ENCODE results near the gene FHIT.
"Not testable (repeated sequence)": the region's sequence is repeated elsewhere in the genome, so short reads cannot be mapped to it uniquely, and the experiment has no call there.

FHIT gene

DNA sequence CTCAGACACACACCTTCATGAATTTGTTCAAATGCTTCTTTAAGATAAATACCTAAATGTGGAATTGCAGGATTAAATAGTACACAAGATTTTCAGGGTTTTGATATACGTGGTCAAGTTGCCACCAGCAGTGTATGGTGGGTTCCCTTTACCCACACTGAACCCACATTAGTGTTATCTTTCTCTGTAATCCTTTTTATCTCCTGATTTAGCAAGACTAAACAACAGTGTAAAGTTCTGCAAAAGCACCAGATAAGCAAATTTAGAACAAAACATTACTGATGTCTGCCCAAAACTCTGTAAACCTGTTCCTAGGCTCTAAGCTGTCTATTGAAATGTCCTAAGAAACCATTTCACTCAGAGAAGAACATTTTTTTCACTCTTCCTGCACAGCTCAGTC lies 352.9 kb downstream of the FHIT start:
- intact Hi-C loops (cut with DNase I; ENCODE audit: low total_unique reads), result no loop called here
- no peak overlapping the region for H3K4me3 ChIP-seq
- H3K36me3 ChIP-seq, result no peaks in the 10 kb centered on the region
- no peak for TF ChIP-seq CTCF (IDR thresholded peaks at IDR 0.05)
- H3K27ac ChIP-seq, result no peak overlapping the region
- H3K9me3 ChIP-seq, result no peaks in the 10 kb centered on the region
- H3K27me3 ChIP-seq, result no peaks in the 10 kb centered on the region
- DNase-seq, result no peak
- H3K4me1 ChIP-seq, result no peaks in the 10 kb centered on the region

- intact Hi-C loops (cut with DNase I; ENCODE audit: low total_unique reads), result no loop called here
- no peak overlapping the region for H3K27ac ChIP-seq
- H3K4me1 ChIP-seq, result no peaks in the 10 kb centered on the region
- H3K4me3 ChIP-seq, result no peak overlapping the region
- H3K36me3 ChIP-seq, result no peaks in the 10 kb centered on the region
- no peaks in the 10 kb centered on the region for H3K9me3 ChIP-seq
- no peaks in the 10 kb centered on the region for H3K27me3 ChIP-seq
- TF ChIP-seq CTCF (IDR thresholded peaks at IDR 0.05), result no peak
- DNase-seq, result no peak
Observed at GRCh38 chr3:60893946-60894345, 357.3 kb downstream of the FHIT start.

GRCh38 chr3:60890226-60890625 lies 361.0 kb downstream of the FHIT start:
- no peak for TF ChIP-seq CTCF (IDR thresholded peaks at IDR 0.05)
- no peak for DNase-seq

GRCh38 chr3:60888952-60889351 lies 362.3 kb downstream of the FHIT start:
- DNase-seq; intact Hi-C loops (cut with DNase I; ENCODE audit: low total_unique reads); H3K4me3 ChIP-seq; H3K36me3 ChIP-seq; H3K4me1 ChIP-seq; H3K27me3 ChIP-seq; H3K9me3 ChIP-seq; H3K27ac ChIP-seq: not testable (repeated sequence)

More at GRCh38 chr3:60890226-60890625, 361.0 kb downstream of the FHIT start:
- Histone ChIP-seq H3K27ac (no peak overlapping the region), H3K36me3 (no peaks in the 10 kb centered on the region), H3K4me3 (no peak overlapping the region), H3K4me1 (no peaks in the 10 kb centered on the region), H3K9me3 (no peaks in the 10 kb centered on the region), H3K27me3 (no peaks in the 10 kb centered on the region)
- intact Hi-C loops (cut with DNase I; ENCODE audit: low total_unique reads), result no loop called here

- Histone ChIP-seq H3K36me3 (no peaks in the 10 kb centered on the region), H3K4me1 (no peaks in the 10 kb centered on the region), H3K9me3 (no peaks in the 10 kb centered on the region), H3K27ac (no peak overlapping the region), H3K27me3 (no peaks in the 10 kb centered on the region), H3K4me3 (no peak overlapping the region)
- intact Hi-C loops (cut with DNase I; ENCODE audit: low total_unique reads), result no loop called here
- no peak for DNase-seq
- TF ChIP-seq CTCF (IDR thresholded peaks at IDR 0.05), result no peak
Observed at GRCh38 chr3:60887574-60887973, 363.7 kb downstream of the FHIT start.

GRCh38 chr3:60886518-60886917 lies 364.7 kb downstream of the FHIT start:
- Histone ChIP-seq H3K4me3 (no peak overlapping the region), H3K9me3 (no peaks in the 10 kb centered on the region), H3K27ac (no peak overlapping the region), H3K27me3 (no peaks in the 10 kb centered on the region), H3K36me3 (no peaks in the 10 kb centered on the region), H3K4me1 (no peaks in the 10 kb centered on the region)
- TF ChIP-seq CTCF (IDR thresholded peaks at IDR 0.05), result no peak
- intact Hi-C loops (cut with DNase I; ENCODE audit: low total_unique reads), result no loop called here
- DNase-seq, result no peak

All from tibial artery (tissue), 4 donors.